Thyroid gland (tissue), 4 donors: ENCODE measurements around the gene NCMAP. TPM values are rescaled to one million over a fixed set of nuclear protein-coding genes. Genes with fewer than 3 reads are reported as not detected.
"Not testable (repeated sequence)": the region's sequence is repeated elsewhere in the genome, so short reads cannot be mapped to it uniquely, and the experiment has no call there.

ENCODE experiments used
- DNase-seq, 2 donors: peaks; one replicate each; pipeline ENCODE4 v3.0.0-alpha.2; 2019
- H3K27ac ChIP-seq, 3 donors: fragments of 200-600 bp; sonication (generic); 1 replicate in 2 of 3; 2 replicates in 1 of 3; pipeline ENCODE4 v1.5.1; 2016 to 2019; ENCODE audit warnings: mild to moderate bottlenecking in 1 of 3, moderate library complexity in 1 of 3
- H3K27me3 ChIP-seq: fragments of 200-600 bp; sonication (generic); one replicate; pipeline ENCODE4 v1.5.1; 2019
- H3K36me3 ChIP-seq, 2 donors: fragments of 200-600 bp; sonication (generic); one replicate each; pipeline ENCODE4 v1.5.1; 2016 to 2019
- H3K4me1 ChIP-seq, 2 donors: fragments of 200-600 bp; sonication (generic); one replicate each; pipeline ENCODE4 v1.5.1; 2017 to 2019
- H3K4me3 ChIP-seq, 3 donors: fragments of 200-600 bp; sonication (generic); replicated peaks in 1 of 3; 1 replicate in 2 of 3; 2 replicates in 1 of 3; pipeline ENCODE4 v1.5.1; 2016; ENCODE audit warnings: mild to moderate bottlenecking in 1 of 3
- H3K9me3 ChIP-seq: fragments of 200-600 bp; sonication (generic); one replicate; pipeline ENCODE4 v1.5.1; 2017
- POLR2A ChIP-seq, 2 donors: fragments of 450-650 bp; IDR thresholded peaks; one replicate each; pipeline ENCODE4 v1.6.1; 2017; ENCODE audit warnings: antibody characterized with exemption in 2 of 2, mild to moderate bottlenecking in 2 of 2, moderate library complexity in 1 of 2
- WGBS, 2 donors: methylation state at CpG; one replicate each; pipeline ENCODE4 v1.1.5; 2017; 5-methylcytosine and 5-hydroxymethylcytosine counted together
- intact Hi-C: fragments of 100-400 bp; cut with DNase I; formaldehyde crosslinking; loops from one replicate; pipeline ENCODE4 v1.15.1; 2023
- total RNA-seq, 4 donors: library from RNA; depleted of rRNA; stranded (reverse); fragments of >200 nt; gene quantifications; one replicate each; pipeline ENCODE4 v1.2.3, GENCODE V29; 2016
- TF ChIP-seq, protein P1 (sequence below), 6 experiments: fragments of 200-600 bp in 3 of 6; fragments of 450-650 bp in 3 of 6; sonication (generic) in 3 of 6; IDR thresholded peaks; one replicate each; pipeline ENCODE4 v1.5.1; 2016 to 2019; ENCODE audit warnings: antibody characterized with exemption in 6 of 6, mild to moderate bottlenecking in 2 of 6, inconsistent platforms in 1 of 6, moderate library complexity in 1 of 6

The NCMAP gene
- total RNA-seq, 4 donors from 2014 or later = 2.8 to 9.4 (median 7.3) TPM

- intact Hi-C loops = no loop called here
- Histone ChIP-seq H3K36me3 (no peaks in the 10 kb centered on the region), H3K9me3 (no peaks in the 10 kb centered on the region), H3K4me1 (peaks cover 16 to 17% of the 10 kb centered on the region in 2 donors), H3K27me3 (no peaks in the 10 kb centered on the region), H3K27ac (peak overlapping the region; percentile 54 to 74 (median 72)), H3K4me3 (no peak overlapping the region)
- TF ChIP-seq, protein P1, sequence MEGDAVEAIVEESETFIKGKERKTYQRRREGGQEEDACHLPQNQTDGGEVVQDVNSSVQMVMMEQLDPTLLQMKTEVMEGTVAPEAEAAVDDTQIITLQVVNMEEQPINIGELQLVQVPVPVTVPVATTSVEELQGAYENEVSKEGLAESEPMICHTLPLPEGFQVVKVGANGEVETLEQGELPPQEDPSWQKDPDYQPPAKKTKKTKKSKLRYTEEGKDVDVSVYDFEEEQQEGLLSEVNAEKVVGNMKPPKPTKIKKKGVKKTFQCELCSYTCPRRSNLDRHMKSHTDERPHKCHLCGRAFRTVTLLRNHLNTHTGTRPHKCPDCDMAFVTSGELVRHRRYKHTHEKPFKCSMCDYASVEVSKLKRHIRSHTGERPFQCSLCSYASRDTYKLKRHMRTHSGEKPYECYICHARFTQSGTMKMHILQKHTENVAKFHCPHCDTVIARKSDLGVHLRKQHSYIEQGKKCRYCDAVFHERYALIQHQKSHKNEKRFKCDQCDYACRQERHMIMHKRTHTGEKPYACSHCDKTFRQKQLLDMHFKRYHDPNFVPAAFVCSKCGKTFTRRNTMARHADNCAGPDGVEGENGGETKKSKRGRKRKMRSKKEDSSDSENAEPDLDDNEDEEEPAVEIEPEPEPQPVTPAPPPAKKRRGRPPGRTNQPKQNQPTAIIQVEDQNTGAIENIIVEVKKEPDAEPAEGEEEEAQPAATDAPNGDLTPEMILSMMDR (IDR thresholded peaks at IDR 0.05) = peak in 4 of 6 experiments; percentile 14 to 44 (median 40)
- TF ChIP-seq POLR2A (IDR thresholded peaks at IDR 0.05) = no peak
- 76% methylated on average over 8 of the region's 8 CpGs for WGBS, 2 donors
- DNase-seq = no peak
These were observed 14.1 kb upstream of the NCMAP start for GRCh38 chr1:24541711-24542346.

- DNase-seq = no peak
- H3K4me3 ChIP-seq = no peak overlapping the region
- no peaks in the 10 kb centered on the region for H3K36me3 ChIP-seq
- H3K27ac ChIP-seq = no peak overlapping the region
- no peaks in the 10 kb centered on the region for H3K27me3 ChIP-seq
- TF ChIP-seq POLR2A (IDR thresholded peaks at IDR 0.05) = no peak
- TF ChIP-seq, protein P1 (IDR thresholded peaks at IDR 0.05) = no peak
- no peaks in the 10 kb centered on the region for H3K9me3 ChIP-seq
- intact Hi-C loops = no loop called here
- peaks cover 13 to 14% of the 10 kb centered on the region in 2 donors for H3K4me1 ChIP-seq
These were observed 11.6 kb upstream of the NCMAP start for GRCh38 chr1:24544239-24544638.

DNA sequence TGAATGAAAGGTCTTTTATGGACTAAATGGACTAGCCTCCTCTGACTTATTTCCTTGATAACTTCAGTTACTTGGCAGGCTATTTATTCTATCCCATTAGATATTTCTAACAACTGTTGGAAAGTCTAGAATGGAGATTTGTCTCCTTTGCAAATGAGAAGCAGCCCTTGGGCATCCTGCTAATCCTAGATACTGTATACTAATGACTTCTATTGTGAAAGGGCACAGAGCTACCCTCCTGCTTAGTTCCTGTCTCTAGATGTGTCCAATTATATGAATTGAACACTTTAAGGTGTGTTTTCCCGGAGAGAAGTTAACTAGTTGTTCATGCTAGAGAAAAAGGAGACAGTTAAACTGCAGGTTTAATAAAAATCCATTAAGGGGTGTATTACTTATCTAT, 10.2 kb upstream of the NCMAP start:
- Histone ChIP-seq H3K9me3 (no peaks in the 10 kb centered on the region), H3K4me1 (peaks cover 10 to 11% of the 10 kb centered on the region in 2 donors), H3K27me3 (no peaks in the 10 kb centered on the region), H3K36me3 (no peaks in the 10 kb centered on the region), H3K4me3 (no peak overlapping the region), H3K27ac (no peak overlapping the region)
- no peak for DNase-seq
- WGBS, 2 donors = 57 to 78% methylated on average over 1 of the region's 1 CpG
- intact Hi-C loops = no loop called here
- TF ChIP-seq POLR2A (IDR thresholded peaks at IDR 0.05) = no peak
- TF ChIP-seq, protein P1 (IDR thresholded peaks at IDR 0.05) = no peak

DNA sequence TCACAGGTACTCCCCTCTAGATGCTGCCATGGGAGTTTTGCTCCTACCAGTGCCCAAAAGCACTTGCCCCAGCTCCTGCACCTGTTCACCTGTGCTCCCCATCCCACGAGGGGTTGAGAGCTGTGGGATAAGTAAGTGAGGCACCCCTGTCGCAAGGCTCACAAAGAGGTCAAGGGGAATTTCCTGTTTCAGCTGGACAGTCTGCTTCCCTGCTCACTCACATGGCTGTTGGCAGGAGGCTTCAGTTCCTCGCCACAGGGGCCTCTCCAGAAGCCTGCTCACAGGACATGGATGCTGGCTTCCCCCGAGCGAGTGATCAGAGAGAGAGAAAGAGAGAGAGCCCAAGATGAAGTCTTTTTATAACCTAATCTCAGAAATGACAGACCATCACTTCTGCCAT, 8.7 kb upstream of the NCMAP start:
- TF ChIP-seq, protein P1 (IDR thresholded peaks at IDR 0.05) = no peak
- no peak for TF ChIP-seq POLR2A (IDR thresholded peaks at IDR 0.05)
- DNase-seq = no peak
- no peaks in the 10 kb centered on the region for H3K36me3 ChIP-seq
- no peaks in the 10 kb centered on the region for H3K27me3 ChIP-seq
- intact Hi-C loops = no loop called here
- 60 to 77% methylated on average over 5 of the region's 5 CpGs for WGBS, 2 donors
- no peaks in the 10 kb centered on the region for H3K4me1 ChIP-seq
- no peak overlapping the region for H3K27ac ChIP-seq
- H3K4me3 ChIP-seq = no peak overlapping the region
- no peaks in the 10 kb centered on the region for H3K9me3 ChIP-seq

DNA sequence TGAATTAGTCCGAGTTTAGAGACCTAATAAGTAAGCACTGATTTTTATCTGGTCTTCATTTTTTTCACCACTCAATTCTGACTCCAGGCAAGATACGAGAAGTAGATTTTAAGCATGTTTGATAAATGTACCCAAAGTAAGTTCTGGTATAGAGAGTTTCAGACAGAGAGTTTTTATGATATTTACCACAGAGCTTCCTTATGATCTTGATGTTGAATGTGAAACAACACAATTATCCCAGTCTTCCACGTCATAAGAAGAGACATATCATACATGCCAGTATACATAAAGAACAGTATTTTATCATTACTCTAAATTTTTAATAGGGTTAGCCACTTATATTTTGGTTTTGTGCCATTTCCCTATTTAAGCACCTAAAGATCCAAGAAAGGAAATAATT, 7.8 kb upstream of the NCMAP start:
- intact Hi-C loops = no loop called here
- no peaks in the 10 kb centered on the region for H3K4me1 ChIP-seq
- H3K27ac ChIP-seq = no peak overlapping the region
- WGBS, 2 donors = 89 to 91% methylated on average over 3 of the region's 3 CpGs
- H3K9me3 ChIP-seq = no peaks in the 10 kb centered on the region
- no peak for DNase-seq
- H3K4me3 ChIP-seq = no peak overlapping the region
- H3K36me3 ChIP-seq = no peaks in the 10 kb centered on the region
- TF ChIP-seq, protein P1 (IDR thresholded peaks at IDR 0.05) = no peak
- TF ChIP-seq POLR2A (IDR thresholded peaks at IDR 0.05) = no peak
- H3K27me3 ChIP-seq = no peaks in the 10 kb centered on the region

GRCh38 chr1:24549210-24549609, 6.7 kb upstream of the NCMAP start:
- intact Hi-C loops, H3K4me3 ChIP-seq, H3K36me3 ChIP-seq, H3K9me3 ChIP-seq, H3K4me1 ChIP-seq, H3K27me3 ChIP-seq: not testable (repeated sequence)
- H3K27ac ChIP-seq = peak overlapping the region in 1 of 3 donors; percentile 54
- WGBS, 2 donors = 31 to 37% methylated on average over 5 of the region's 5 CpGs
- peak in 1 of 2 donors; percentile 32 for DNase-seq
